ENCODE results near the gene CMTR2.

DNA sequence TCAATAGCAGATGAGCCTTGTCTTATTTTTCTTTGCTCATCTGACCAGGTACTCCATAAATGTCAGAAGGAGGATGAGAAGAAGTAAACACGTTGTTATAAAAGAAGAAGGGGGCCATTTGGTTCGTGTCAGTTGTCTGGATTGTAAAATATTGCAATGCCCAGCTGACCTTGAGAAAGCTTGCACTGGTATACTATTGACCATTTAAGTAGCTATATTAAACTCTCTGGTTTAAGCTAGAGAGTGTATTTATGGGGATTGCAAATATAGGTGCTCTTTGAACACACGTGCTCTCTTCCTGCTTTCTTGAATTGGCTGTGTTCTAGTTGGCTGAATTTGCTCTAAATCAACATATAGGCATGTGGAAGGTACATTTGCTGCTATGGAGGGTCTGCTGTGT is 26.1 kb upstream of the CMTR2 start:
- TF ChIP-seq, protein P1, sequence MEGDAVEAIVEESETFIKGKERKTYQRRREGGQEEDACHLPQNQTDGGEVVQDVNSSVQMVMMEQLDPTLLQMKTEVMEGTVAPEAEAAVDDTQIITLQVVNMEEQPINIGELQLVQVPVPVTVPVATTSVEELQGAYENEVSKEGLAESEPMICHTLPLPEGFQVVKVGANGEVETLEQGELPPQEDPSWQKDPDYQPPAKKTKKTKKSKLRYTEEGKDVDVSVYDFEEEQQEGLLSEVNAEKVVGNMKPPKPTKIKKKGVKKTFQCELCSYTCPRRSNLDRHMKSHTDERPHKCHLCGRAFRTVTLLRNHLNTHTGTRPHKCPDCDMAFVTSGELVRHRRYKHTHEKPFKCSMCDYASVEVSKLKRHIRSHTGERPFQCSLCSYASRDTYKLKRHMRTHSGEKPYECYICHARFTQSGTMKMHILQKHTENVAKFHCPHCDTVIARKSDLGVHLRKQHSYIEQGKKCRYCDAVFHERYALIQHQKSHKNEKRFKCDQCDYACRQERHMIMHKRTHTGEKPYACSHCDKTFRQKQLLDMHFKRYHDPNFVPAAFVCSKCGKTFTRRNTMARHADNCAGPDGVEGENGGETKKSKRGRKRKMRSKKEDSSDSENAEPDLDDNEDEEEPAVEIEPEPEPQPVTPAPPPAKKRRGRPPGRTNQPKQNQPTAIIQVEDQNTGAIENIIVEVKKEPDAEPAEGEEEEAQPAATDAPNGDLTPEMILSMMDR (IDR thresholded peaks at IDR 0.05), result no peak
- no peak for TF ChIP-seq POLR2A (IDR thresholded peaks at IDR 0.05)
- TF ChIP-seq EP300 (IDR thresholded peaks at IDR 0.05), result no peak
